Suprapubic skin (tissue), 4 donors: ENCODE results near the gene ST7. TPM values are rescaled to one million over a fixed set of nuclear protein-coding genes. Genes with fewer than 3 reads are reported as not detected.

Experiments used
- DNase-seq, 2 donors: peaks; one replicate each; pipeline ENCODE4 v3.0.0-alpha.2; 2019; ENCODE audit warnings: low spot score in 2 of 2
- H3K27ac ChIP-seq: fragments of 200-600 bp; sonication (generic); one replicate; pipeline ENCODE4 v1.5.1; 2019
- H3K27me3 ChIP-seq: fragments of 200-600 bp; sonication (generic); one replicate; pipeline ENCODE4 v1.5.1; 2019
- H3K36me3 ChIP-seq: fragments of 200-600 bp; sonication (generic); one replicate; pipeline ENCODE4 v1.5.1; 2019
- H3K4me1 ChIP-seq: fragments of 200-600 bp; sonication (generic); one replicate; pipeline ENCODE4 v1.5.1; 2019
- H3K4me3 ChIP-seq: fragments of 200-600 bp; sonication (generic); one replicate; pipeline ENCODE4 v1.5.1; 2019; ENCODE audit warnings: mild to moderate bottlenecking
- H3K9me3 ChIP-seq: fragments of 200-600 bp; sonication (generic); one replicate; pipeline ENCODE4 v1.5.1; 2019
- CTCF ChIP-seq, 2 donors: fragments of 200-600 bp in 1 of 2; fragments of 450-650 bp in 1 of 2; sonication (generic) in 1 of 2; IDR thresholded peaks; one replicate each; pipeline ENCODE4 v1.5.1; 2016 to 2019; ENCODE audit warnings: antibody characterized with exemption in 2 of 2, mild to moderate bottlenecking in 1 of 2, moderate library complexity in 1 of 2
- EP300 ChIP-seq: sonication (generic); formaldehyde crosslinking; IDR thresholded peaks from one replicate; pipeline ENCODE4 v1.6.1; 2017; ENCODE audit warnings: antibody characterized with exemption
- POLR2A ChIP-seq, 2 donors: fragments of 450-650 bp; IDR thresholded peaks; one replicate each; pipeline ENCODE4 v1.6.1; 2017; ENCODE audit warnings: antibody characterized with exemption in 2 of 2, mild to moderate bottlenecking in 2 of 2, moderate library complexity in 2 of 2
- POLR2AphosphoS5 ChIP-seq, 3 donors: sonication (generic); formaldehyde crosslinking; IDR thresholded peaks; one replicate each; pipeline ENCODE4 v1.6.1; 2017; ENCODE audit warnings: antibody characterized with exemption in 3 of 3
- WGBS: methylation state at CpG from one replicate; pipeline ENCODE4 v1.1.5; 2018; 5-methylcytosine and 5-hydroxymethylcytosine counted together
- total RNA-seq, 4 donors: library from RNA; depleted of rRNA; stranded (reverse); fragments of >200 nt; gene quantifications; one replicate each; pipeline ENCODE4 v1.1.0, GENCODE V29; 2016

The ST7 gene
- total RNA-seq, 4 donors from 2014 or later = 13.1 to 28.2 (median 18.6) TPM

GRCh38 chr7:117036053-117036669 lies 82.9 kb downstream of the ST7 start:
- no peak overlapping the region for H3K4me3 ChIP-seq
- DNase-seq = no peak
- H3K27me3 ChIP-seq = no peaks in the 10 kb centered on the region
- peaks cover 8% of the 10 kb centered on the region for H3K4me1 ChIP-seq
- TF ChIP-seq EP300 (no peak), CTCF (IDR thresholded peaks at IDR 0.05) (no peak), POLR2A (IDR thresholded peaks at IDR 0.05) (no peak), POLR2AphosphoS5 (IDR thresholded peaks at IDR 0.05) (no peak)
- no peaks in the 10 kb centered on the region for H3K36me3 ChIP-seq
- H3K9me3 ChIP-seq = no peaks in the 10 kb centered on the region
- H3K27ac ChIP-seq = no peak overlapping the region
- WGBS = 57% methylated on average over 4 of the region's 4 CpGs

GRCh38 chr7:117036836-117037235 lies 83.5 kb downstream of the ST7 start:
- no peak for TF ChIP-seq POLR2A (IDR thresholded peaks at IDR 0.05)
- no peak for TF ChIP-seq CTCF (IDR thresholded peaks at IDR 0.05)
- TF ChIP-seq POLR2AphosphoS5 (IDR thresholded peaks at IDR 0.05) = no peak
- no peak for TF ChIP-seq EP300
- H3K4me3 ChIP-seq = no peak overlapping the region
- WGBS = 85% methylated on average over 5 of the region's 5 CpGs
- DNase-seq = no peak
- H3K36me3 ChIP-seq = no peaks in the 10 kb centered on the region
- peaks cover 8% of the 10 kb centered on the region for H3K4me1 ChIP-seq
- no peaks in the 10 kb centered on the region for H3K27me3 ChIP-seq
- no peak overlapping the region for H3K27ac ChIP-seq
- no peaks in the 10 kb centered on the region for H3K9me3 ChIP-seq

- TF ChIP-seq POLR2AphosphoS5 (IDR thresholded peaks at IDR 0.05) (no peak), EP300 (no peak), POLR2A (IDR thresholded peaks at IDR 0.05) (no peak), CTCF (IDR thresholded peaks at IDR 0.05) (no peak)
- Histone ChIP-seq H3K4me1 (peaks cover 8% of the 10 kb centered on the region), H3K27ac (no peak overlapping the region), H3K27me3 (no peaks in the 10 kb centered on the region), H3K36me3 (no peaks in the 10 kb centered on the region), H3K4me3 (no peak overlapping the region), H3K9me3 (no peaks in the 10 kb centered on the region)
- 77% methylated on average over 2 of the region's 2 CpGs for WGBS
- no peak for DNase-seq
Observed at GRCh38 chr7:117038408-117038807, 85.1 kb downstream of the ST7 start.

- no peak overlapping the region for H3K27ac ChIP-seq
- WGBS = 91% methylated on average over 2 of the region's 2 CpGs
- no peaks in the 10 kb centered on the region for H3K36me3 ChIP-seq
- no peak for TF ChIP-seq POLR2AphosphoS5 (IDR thresholded peaks at IDR 0.05)
- TF ChIP-seq POLR2A (IDR thresholded peaks at IDR 0.05) = no peak
- no peak for TF ChIP-seq EP300
- TF ChIP-seq CTCF (IDR thresholded peaks at IDR 0.05) = no peak
- H3K4me3 ChIP-seq = no peak overlapping the region
- no peaks in the 10 kb centered on the region for H3K9me3 ChIP-seq
- H3K27me3 ChIP-seq = no peaks in the 10 kb centered on the region
- H3K4me1 ChIP-seq = peaks cover under 1% of the 10 kb centered on the region
- DNase-seq = no peak
Observed at GRCh38 chr7:117041007-117041406, 87.7 kb downstream of the ST7 start.

- H3K36me3 ChIP-seq = no peaks in the 10 kb centered on the region
- peaks cover 2% of the 10 kb centered on the region for H3K4me1 ChIP-seq
- 52% methylated on average over 3 of the region's 3 CpGs for WGBS
- no peak overlapping the region for H3K27ac ChIP-seq
- no peaks in the 10 kb centered on the region for H3K27me3 ChIP-seq
- no peaks in the 10 kb centered on the region for H3K9me3 ChIP-seq
- H3K4me3 ChIP-seq = no peak overlapping the region
- no peak for TF ChIP-seq EP300
- no peak for TF ChIP-seq CTCF (IDR thresholded peaks at IDR 0.05)
- no peak for TF ChIP-seq POLR2AphosphoS5 (IDR thresholded peaks at IDR 0.05)
- no peak for TF ChIP-seq POLR2A (IDR thresholded peaks at IDR 0.05)
- DNase-seq = no peak
Observed at GRCh38 chr7:117041822-117042221, 88.5 kb downstream of the ST7 start.
